HG02763 (cell line): Measurements from ENCODE around the gene C2CD4C.
"Not testable (repeated sequence)": the region's sequence is repeated elsewhere in the genome, so short reads cannot be mapped to it uniquely, and the experiment has no call there.

Source experiments
- ATAC-seq: cut with Tn5 transposase; IDR thresholded peaks from one replicate; pipeline ENCODE4 v1.9.1; 2021; ENCODE audit warnings: mild to moderate bottlenecking, moderate library complexity; ENCODE audit not compliant: unreplicated experiment

The C2CD4C gene

DNA sequence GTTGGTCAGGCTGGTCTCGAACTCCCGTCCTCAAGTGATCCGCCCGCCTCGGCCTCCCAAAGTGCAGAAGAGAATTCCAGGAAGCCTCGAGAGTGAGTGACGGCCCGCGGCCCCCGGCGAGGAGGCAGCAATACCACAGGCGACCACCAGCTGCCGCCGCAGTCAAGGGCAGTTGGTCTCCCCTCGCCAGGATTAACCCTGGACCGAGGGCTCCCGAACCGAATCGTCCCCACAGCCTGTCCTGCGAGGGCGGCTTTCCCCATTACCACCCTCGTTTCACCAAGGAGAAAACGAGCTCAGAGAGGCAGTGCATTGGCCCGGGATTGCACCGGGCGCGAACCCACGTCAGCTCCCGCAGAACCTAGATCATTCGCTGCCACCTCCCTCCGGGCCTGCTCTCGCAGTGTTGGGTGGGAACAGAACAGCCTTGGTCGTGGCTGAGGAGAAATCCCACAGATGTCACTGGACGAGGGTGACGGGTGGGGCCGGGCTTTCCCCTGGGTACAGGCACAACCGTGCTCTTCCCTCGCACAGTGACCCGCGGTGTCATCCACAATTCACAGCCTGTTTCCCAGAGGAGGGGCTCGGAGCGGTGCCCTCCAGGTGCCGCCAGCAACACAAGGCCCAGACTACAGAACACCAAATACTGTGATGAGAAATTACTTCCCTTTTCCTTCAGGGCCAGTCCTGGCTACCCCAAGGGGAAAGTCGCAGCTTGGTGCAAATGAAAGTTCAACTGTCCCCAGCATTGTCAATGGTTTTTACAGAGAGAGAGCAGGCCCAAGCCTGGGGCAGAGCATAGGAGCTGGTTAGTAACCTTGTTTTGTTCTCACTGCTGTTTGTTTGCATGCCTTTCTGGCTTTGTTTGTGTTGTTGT lies 24.8 kb downstream of the C2CD4C start:
- ATAC-seq: no peak

DNA sequence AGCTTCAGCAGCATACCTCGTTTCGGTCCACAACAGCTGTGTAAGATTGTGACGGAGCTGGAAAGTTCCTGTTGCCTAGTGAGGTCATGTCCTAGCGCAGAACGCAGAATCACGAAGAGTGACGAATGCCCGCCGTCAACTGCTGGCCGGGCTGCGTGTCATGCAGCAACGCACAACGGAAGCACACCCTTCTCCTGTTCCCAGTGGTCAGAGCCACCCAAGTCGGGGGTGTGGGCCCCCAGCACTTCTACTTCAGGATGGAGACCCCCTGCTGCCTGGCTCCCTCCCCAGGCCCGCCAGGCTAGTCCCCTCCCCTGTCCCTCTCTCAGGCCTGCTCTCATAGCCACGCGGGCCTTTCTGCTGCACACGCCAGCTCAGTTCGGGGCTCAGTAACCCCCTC lies 25.9 kb downstream of the C2CD4C start:
- no peak for ATAC-seq

DNA sequence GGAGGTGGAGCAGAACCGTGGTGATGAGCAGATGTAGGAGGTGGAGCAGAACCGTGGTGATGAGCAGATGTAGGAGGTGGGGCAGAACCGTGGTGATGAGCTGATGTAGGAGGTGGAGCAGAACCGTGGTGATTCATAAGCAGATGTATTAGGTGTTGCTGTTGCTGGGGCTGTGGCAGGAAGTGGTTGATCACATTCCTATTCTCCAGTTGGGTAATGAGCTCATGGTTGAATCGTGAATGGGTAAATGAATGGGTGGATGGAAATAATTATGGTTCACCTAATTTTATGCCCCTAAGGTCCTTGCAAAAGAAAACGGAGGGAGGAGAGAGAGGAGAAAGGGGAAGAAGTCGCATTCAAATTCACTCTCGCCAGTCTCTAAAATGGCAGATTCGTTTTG lies 26.4 kb downstream of the C2CD4C start:
- ATAC-seq: not testable (repeated sequence)

DNA sequence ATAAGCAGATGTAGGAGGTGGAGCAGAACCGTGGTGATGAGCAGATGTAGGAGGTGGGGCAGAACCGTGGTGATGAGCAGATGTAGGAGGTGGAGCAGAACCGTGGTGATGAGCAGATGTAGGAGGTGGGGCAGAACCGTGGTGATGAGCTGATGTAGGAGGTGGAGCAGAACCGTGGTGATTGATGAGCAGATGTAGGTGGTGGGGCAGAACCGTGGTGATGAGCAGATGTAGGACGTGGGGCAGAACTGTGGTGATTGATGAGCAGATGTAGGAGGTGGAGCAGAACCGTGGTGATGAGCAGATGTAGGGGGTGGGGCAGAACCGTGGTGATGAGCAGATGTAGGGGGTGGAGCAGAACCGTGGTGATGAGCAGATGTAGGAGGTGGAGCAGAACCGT lies 27.0 kb downstream of the C2CD4C start:
- ATAC-seq: not testable (repeated sequence)

DNA sequence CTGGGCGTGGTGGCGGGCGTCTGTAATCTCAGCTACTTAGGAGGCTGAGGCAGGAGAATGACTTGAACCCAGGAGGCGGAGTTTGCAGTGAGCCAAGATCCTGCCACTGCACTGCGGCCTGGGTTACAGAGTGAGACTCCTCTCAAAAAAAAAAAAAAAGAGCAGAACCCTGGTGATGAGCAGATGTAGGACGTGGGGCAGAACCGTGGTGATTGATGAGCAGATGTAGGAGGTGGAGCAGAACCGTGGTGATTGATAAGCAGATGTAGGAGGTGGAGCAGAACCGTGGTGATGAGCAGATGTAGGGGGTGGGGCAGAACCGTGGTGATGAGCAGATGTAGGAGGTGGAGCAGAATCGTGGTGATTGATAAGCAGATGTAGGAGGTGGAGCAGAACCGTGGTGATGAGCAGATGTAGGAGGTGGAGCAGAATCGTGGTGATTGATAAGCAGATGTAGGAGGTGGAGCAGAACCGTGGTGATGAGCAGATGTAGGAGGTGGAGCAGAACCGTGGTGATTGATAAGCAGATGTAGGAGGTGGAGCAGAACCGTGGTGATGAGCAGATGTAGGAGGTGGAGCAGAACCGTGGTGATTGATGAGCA lies 28.2 kb downstream of the C2CD4C start:
- not testable (repeated sequence) for ATAC-seq

DNA sequence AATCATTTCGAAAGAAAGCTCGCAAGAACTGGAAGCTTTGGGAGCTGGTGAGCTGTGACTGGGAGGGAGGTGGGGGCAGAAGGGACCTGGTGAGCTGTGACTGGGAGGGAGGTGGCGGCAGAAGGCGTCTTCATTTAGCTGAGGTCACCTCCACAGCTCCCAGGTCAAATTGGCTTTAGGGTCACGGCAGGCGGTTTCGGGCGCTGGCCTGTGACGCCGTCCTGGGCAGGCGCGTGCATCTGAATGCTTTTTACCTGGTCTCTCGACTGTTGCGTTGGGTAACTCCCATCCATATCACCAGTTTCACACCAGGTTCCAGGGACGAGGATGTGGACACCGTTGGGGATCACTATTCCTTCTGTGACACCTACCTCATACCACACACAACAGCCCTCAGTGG lies 29.2 kb downstream of the C2CD4C start:
- ATAC-seq: no peak

DNA sequence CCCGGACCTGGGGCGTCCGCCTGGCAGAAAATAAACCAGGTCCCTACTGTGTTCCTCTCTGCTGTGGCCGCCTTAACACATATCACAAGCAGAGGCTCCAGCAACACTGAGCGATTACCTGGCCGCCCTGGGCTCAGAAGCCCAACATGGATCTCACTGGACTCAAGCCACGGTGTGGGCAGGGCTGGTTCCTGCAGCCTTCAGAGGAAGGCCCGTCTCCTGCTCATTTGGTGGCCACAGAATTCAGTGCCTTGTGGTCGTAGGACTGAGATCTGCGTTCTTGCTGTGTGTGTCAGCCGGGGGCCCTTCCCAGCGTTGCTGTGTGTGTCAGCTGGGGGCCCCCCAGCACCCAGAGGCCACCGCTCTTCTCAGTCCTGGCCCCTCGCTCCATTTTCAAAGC lies 30.2 kb downstream of the C2CD4C start:
- ATAC-seq: no peak

DNA sequence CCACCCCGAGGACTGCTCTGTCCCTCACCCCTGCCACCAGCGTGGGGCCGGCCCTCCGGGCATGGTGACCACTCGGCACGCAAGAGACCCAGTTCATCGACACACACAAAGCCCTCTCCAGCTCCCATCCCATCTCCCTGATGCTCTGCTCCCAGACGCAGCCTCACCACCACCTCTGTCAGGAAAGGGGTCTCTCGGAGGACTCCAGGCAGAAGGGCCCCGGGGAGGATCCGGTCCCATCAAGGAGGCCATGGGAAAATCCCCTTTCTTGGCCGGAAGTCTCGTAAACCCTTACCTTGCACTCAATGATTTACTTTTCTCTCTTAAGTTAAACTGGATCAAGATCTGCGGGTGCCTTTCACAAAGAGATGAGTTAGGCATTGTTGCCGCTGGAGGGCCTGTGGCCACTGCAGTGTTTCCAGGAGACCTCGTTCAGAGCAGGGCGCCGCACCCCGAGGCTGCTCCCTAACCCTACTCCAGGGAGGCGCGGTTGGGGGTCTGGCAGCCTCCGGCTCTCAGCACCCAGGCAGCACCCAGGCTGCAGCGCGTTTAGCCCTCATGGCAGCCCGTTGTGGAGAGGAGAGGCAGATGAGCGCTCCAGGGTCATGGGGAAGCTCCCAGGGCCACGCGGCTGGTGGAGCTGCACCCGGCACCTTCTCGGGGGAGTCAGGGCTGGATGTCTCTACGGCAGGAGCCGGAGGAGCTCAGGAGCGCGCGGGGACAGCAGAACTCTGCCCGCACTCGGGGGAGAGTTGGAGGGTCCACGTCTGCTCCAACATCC lies 31.0 kb downstream of the C2CD4C start:
- ATAC-seq: no peak

DNA sequence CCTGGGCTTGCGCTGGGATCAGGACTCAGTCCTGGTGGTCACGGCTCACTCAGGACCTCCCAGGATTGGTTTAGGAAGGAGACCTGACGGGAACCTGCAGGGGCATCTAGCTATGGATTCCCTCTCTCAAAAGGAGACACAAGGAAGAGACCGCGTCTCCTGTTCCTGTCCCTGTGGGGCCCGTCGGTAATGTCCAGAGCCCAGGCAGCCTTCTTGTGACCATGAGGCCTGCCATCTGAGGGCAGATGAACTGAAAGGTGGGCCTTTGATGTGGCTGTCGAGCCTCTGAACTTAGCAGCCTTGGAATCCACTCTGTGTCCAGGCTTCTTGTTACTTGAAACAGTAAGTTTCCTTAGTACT lies 32.9 kb downstream of the C2CD4C start:
- ATAC-seq: no peak

DNA sequence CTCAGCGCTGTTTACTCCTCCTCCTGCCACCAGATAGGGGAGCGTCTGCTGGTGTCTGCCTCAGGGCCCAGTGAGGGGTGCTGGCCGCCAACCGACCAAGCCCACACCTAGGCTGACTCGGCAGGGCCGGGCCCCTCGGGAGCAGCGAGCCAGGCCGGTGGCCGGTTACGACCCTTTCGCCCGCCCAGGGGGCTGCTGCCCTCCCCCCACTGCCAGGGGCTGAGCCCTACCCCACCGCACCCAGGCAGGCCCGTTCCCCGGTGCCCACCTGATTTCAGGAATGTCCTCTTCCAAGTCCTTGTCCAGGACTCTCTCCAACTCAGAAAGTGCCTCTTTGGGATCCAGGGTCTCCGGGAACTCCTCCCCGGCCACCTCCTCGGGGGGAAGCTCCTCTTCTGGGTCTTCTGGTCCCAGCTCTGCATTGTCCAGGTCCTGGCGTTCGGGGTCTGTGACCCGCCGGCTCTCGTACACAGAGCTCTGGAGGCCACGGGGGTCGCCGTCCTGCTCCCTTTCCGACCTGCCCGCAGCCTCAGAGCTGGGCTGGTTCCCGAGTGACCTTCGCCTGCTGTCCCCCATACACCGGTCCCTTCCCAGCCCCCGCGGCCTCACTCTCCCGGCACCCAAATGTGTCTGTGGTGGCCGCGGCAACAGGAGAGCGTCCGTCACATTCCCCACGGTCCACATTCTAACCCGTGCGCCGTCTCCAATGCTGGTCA lies 33.4 kb downstream of the C2CD4C start:
- ATAC-seq: no peak

DNA sequence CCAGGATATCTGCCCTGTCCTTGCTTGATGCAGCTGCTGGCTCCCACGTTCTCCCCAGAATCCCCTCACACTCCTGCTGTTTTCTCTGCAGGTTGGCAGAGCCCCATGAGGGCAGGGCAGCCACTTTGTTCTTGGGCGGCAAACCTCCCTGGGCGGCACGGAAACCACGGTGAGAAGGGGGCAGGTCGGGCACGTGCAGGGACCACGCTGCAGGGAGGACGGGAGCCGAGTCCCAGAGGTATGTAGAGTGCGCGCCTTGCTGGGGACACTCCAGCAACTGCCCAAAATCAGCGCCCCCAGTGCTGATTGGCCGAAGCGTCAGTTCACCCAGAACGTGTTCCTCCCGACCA lies 34.1 kb downstream of the C2CD4C start:
- no peak for ATAC-seq

DNA sequence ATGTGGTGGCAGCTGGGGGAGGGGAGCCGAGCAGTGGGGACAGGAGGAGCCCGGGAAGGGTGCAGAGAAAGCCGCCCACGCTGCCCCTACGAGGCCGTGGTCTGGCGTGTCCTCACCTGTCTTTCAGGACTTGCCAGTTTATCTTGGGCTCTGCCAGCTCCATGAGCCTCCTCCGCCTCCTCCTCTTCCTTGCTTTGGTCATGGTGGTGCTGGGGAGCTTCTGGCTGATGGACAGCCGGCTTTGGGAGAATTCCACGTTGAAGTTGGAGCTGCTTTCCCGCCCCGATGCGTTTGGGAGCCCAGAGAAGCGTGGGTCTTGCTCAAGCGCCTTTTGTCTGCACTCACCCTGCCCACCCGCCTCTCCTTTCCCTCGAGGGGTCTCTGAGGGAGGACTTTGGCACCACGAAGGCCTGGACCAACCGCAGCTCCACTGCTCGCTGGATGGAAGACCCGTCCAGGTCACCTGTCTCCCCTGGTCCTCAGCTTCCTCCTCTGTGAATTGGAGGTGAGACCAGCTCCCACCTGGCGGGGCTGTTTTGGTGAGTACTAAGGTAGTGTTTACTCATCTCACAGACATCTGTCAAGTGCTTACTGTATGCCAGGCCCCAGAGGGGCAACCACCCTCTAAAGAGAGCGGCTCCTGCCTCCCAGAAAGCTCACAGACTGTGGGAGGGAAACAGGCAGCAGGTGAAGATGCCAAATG lies 34.6 kb downstream of the C2CD4C start:
- ATAC-seq: no peak

DNA sequence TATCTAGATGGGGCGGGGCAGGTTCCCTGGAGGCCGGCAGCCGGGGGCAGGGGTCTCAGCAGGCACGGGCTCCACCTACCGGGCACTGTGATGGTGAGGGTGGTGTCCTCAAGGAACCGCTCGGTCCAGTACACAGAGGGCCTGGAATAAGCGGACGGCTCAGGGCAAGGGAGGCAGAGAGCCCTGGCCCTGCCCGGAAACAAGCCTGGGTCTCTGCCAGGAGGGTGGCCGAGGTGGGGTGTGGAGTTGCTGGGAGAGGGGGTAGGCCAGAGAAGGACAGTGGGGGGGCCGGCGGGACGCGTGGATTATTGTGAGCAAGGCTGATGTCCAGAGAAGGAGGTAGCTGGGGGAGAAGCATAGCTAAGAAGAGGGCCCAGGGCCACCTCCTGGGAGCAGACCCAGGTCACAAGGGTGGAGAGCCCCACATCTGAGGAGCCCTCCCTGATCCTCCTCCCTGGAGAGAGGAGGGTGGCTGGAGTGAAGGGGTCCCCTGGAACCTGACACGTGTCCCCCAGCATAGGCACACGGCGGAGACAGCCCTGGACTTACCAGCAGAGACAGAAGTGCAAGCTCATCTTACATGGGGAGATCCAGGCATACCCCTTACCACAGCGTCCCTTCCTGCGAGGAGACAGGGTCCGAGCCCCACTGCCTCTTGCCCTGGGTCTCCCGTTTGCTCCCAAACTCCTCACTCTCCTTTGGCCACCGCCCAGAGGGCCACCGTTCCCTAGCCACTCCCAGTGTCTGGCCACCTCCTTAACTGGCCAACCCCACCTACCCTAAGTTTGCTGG lies 35.4 kb downstream of the C2CD4C start:
- no peak for ATAC-seq

DNA sequence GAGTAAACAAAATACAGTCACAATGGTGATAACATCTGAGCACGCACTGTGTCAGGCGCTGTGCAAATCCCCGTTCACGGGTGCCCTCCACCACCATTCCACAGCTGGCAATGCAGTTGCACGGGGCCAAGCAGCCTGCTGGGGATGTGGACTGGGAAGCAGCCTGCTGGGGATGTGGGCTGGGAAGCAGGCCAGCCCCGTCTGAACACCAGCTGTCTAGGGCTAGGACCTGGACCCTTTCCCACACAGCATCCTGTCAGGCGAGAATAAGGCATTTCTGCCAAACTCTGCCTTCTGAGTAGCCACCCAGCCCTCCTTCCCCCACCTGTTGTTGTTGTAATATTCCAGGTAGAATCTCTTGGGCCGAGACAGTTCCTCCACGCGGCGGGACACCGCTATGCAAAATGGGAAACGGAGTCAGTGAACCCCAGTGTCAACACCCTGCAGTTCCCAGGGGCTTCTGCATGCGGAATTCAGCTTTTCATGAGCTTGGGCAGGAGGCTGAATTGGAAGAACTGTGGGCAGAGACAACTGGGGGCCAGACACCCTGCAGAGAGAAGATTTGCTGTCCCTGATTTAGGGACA lies 36.5 kb downstream of the C2CD4C start:
- ATAC-seq: no peak

DNA sequence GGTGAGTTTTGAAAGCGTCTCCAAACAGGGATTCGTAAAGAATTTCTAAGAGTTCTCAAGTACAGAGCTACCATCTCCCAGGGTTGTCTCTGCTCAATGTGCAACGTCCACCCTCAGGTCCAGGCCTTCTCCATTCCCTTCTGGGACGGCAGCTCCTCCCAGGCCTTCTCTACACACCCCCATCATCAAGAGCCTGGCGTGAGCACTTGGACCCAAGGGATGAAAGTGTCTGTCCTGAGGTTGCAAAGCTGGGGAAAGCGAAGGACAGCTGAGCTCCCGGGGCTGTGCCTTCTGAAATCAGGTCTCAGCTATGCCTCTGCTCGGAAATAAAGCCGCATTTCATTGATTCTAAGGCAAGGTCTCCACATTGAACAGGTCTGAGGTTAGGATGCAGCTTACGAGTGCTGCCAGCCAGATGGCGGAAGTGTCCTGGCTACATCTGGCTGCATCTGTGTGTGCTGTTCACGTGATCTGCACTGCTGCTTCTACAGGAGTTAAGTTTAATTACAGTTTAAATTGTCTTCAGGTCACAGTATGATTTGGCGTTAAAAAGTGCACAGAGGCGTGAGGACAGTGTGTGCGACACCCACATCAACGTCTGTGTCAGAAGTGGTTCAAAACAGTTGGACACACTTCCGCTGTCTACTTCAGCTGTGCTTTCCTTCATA lies 37.3 kb downstream of the C2CD4C start:
- ATAC-seq: no peak

DNA sequence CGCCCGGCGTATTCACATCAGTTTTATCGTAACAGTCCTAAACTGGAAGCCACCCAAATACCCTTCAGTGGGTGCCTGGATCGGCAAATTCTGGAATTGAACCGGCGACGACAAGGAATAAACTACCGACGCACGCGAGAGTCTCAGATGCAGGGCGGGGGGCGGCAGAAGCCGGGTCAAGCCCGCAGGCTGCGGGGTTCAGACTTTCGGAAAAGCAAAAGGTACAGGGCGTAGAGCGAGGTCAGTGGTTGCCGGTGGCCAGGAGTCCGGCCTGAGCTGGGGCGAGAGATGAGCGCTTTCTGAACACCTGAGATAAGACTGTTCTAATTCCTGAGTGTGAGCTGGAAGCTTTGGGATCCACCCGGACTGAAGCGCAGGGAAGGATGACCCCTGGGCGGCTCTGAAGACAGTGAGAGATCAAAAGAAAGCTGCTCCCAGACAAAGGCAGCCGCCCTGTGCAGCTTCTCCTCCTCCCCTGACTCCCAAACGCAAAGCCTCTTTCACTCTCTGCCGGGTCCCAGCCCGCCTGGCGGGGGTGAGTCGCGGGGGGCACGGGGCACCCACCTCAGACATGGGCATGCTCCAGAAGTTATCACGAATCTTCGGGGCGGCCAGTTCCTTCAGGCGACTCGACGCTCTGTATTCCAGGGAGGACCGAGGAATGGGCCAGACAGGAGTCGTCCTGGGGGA lies 38.2 kb downstream of the C2CD4C start:
- no peak for ATAC-seq

DNA sequence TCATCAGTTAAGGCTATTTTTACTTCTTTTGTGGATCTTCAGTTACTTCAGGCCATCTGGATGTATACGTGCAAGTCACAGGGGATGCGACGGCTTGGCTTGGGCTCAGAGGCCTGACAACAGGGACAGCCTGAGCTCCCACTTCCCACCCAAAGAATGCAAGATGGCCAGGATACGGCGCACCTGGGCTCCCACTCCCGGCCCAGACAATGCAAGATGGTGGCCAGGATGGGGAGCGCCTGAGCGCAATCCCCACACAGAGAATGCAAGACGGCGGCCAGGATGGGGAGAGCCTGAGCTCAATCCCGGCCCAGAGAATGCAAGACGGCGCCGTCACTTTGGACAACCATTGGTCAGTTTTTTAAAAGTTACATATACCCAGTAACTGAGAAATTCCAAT lies 39.1 kb downstream of the C2CD4C start:
- ATAC-seq: no peak

DNA sequence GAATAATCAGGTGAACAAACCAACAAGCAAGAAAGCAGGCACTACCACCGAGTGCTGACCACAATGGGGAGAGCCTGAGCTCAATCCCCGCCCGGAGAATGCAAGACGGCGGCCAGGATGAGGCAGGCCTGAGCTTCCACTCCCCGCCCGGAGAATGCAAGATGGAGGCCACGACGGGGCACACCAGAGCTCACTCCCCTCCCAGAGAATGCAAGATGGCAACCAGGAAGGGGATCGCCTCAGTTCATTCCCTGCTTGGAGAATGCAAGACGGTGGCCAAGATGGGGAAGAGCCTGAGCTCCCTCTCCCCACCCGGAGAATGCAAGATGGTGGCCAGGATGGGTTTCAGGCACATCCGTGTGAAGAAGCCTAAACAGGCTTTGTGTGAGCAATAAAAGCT lies 39.7 kb downstream of the C2CD4C start:
- no peak for ATAC-seq
